HCT116 (cell line): ENCODE results near the gene CARD14. TPM values are rescaled to one million over a fixed set of nuclear protein-coding genes. Genes with fewer than 3 reads are reported as not detected.

Experiments used
- ATAC-seq: fragments of 200-7000 bp; cut with Tn5 transposase; 2 replicates; pipeline ENCODE4 v1.9.1; 2020; ENCODE audit warnings: mild to moderate bottlenecking, moderate library complexity
- BruUV-seq: library from RNA; stranded (reverse); fragments of 400-500 nt; replicated peaks from 2 replicates; lab custom pipeline; 2021; lab: Mats Ljungman, UMichigan
- CTCF ChIA-PET: fragments of 300-600 bp; sonication (Branson Sonifier 250); formaldehyde crosslinking; loops from one replicate; lab custom pipeline; 2021; ENCODE audit warnings: antibody characterized with exemption; lab: Charles Lee
- POLR2A ChIA-PET: fragments of 300-600, 350-600 bp; sonication (Branson Sonifier 250); formaldehyde crosslinking; loops from one replicate; lab custom pipeline; 2021; ENCODE audit warnings: antibody characterized with exemption; lab: Charles Lee
- RAD21 ChIA-PET, 2 experiments: fragments of 300-600 bp; sonication (Branson Sonifier 250); formaldehyde crosslinking; loops; one replicate each; lab custom pipeline; 2023; ENCODE audit warnings: low total read pairs in 2 of 2; ENCODE audit not compliant: uncharacterized antibody in 2 of 2, unreplicated experiment in 2 of 2, low non-redundant PET in 1 of 2; lab: Charles Lee
- DNase-seq: peaks from one replicate; pipeline ENCODE4 v3.0.0-alpha.2; 2010; ENCODE audit warnings: low read depth, low spot score
- H2AFZ ChIP-seq: fragments of 200-600 bp; shearing (Covaris generic), sonication (generic); 2 replicates; pipeline ENCODE4 v1.6.1; 2017; ENCODE audit warnings: low read depth, mixed run types, mixed read lengths, antibody characterized with exemption, low read length; ENCODE audit not compliant: poor library complexity, severe bottlenecking
- H3K27ac ChIP-seq: 2 replicates; pipeline ENCODE4 v1.5.1; 2012; ENCODE audit warnings: low read depth, low read length
- H3K27me3 ChIP-seq: fragments of 200-600 bp; sonication (generic); 2 replicates; pipeline ENCODE4 v1.6.1; 2016; ENCODE audit warnings: mixed run types, low read length, mixed read lengths; ENCODE audit not compliant: insufficient read depth
- H3K36me3 ChIP-seq, 2 experiments: fragments of 200-500 bp in 1 of 2; fragments of 200-600 bp in 1 of 2; sonication (Bioruptor generic) in 1 of 2; sonication (generic) in 1 of 2; 2 replicates each; pipeline versions ENCODE4 v1.5.1 to v1.6.1; 2014 to 2016; ENCODE audit warnings: low read length in 2 of 2, inconsistent platforms in 1 of 2, mixed read lengths in 1 of 2, mixed run types in 1 of 2; ENCODE audit not compliant: insufficient read depth in 2 of 2, control insufficient read depth in 1 of 2
- H3K4me1 ChIP-seq, 2 experiments: fragments of 200-600 bp in 1 of 2; sonication (generic) in 1 of 2; 2 replicates each; pipeline versions ENCODE4 v1.5.1 to v1.6.1; 2012 to 2017; ENCODE audit warnings: low read length in 2 of 2, inconsistent platforms in 1 of 2, mild to moderate bottlenecking in 1 of 2, mixed read lengths in 1 of 2, mixed run types in 1 of 2, moderate library complexity in 1 of 2; ENCODE audit not compliant: insufficient read depth in 2 of 2, control insufficient read depth in 1 of 2
- H3K4me2 ChIP-seq: fragments of 200-600 bp; sonication (generic); 2 replicates; pipeline ENCODE4 v1.6.1; 2017; ENCODE audit warnings: mixed run types, low read length, mixed read lengths
- H3K4me3 ChIP-seq, 2 experiments: fragments of 200-600 bp in 1 of 2; sonication (generic) in 1 of 2; replicated peaks in 1 of 2; 2 replicates each; pipeline ENCODE4 v1.5.1; 2011 to 2016; ENCODE audit warnings: low read length in 2 of 2, control low read depth in 1 of 2, low read depth in 1 of 2, mild to moderate bottlenecking in 1 of 2, mixed read lengths in 1 of 2, mixed run types in 1 of 2
- H3K79me2 ChIP-seq: fragments of 200-600 bp; sonication (generic); 2 replicates; pipeline ENCODE4 v1.6.1; 2017; ENCODE audit warnings: mild to moderate bottlenecking, mixed run types, low read length, moderate library complexity, mixed read lengths; ENCODE audit not compliant: insufficient read depth
- H3K9ac ChIP-seq: fragments of 200-600 bp; sonication (generic); 2 replicates; pipeline ENCODE4 v1.6.1; 2016; ENCODE audit warnings: low read length, mixed read lengths
- H3K9me2 ChIP-seq: fragments of 200-600 bp; sonication (generic), shearing (Covaris generic); 2 replicates; pipeline ENCODE4 v1.6.1; 2017; ENCODE audit warnings: mixed run types, mild to moderate bottlenecking, moderate library complexity; ENCODE audit not compliant: insufficient read depth
- H3K9me3 ChIP-seq, 2 experiments: fragments of 200-500 bp in 1 of 2; fragments of 200-600 bp in 1 of 2; sonication (Bioruptor generic) in 1 of 2; sonication (generic) in 1 of 2; 2 replicates each; pipeline ENCODE4 v1.6.1; 2014 to 2017; ENCODE audit warnings: low read length in 2 of 2, mixed read lengths in 2 of 2, inconsistent platforms in 1 of 2, low read depth in 1 of 2, mild to moderate bottlenecking in 1 of 2, mixed run types in 1 of 2, moderate library complexity in 1 of 2; ENCODE audit not compliant: control insufficient read depth in 1 of 2, insufficient read depth in 1 of 2
- H4K20me1 ChIP-seq: fragments of 200-600 bp; sonication (generic), shearing (Covaris generic); 2 replicates; pipeline ENCODE4 v1.6.1; 2017; ENCODE audit warnings: mixed run types, mild to moderate bottlenecking, moderate library complexity; ENCODE audit not compliant: insufficient read depth
- ATF3 ChIP-seq: IDR thresholded peaks from 2 replicates; pipeline ENCODE4 v1.6.1; 2012
- CBX3 ChIP-seq: IDR thresholded peaks from 2 replicates; pipeline ENCODE4 v1.6.1; 2012; ENCODE audit warnings: low read depth
- CTCF ChIP-seq, 3 experiments: fragments of 200-600 bp in 1 of 3; sonication (generic) in 1 of 3; IDR thresholded peaks in 2 of 3; conservative IDR thresholded peaks in 1 of 3; 2 replicates each; pipeline ENCODE4 v1.5.1; 2012 to 2017; ENCODE audit warnings: low read depth in 2 of 3, low read length in 2 of 3, antibody characterized with exemption in 1 of 3, borderline replicate concordance in 1 of 3, control low read depth in 1 of 3, mild to moderate bottlenecking in 1 of 3, mixed read lengths in 1 of 3, mixed run types in 1 of 3, moderate library complexity in 1 of 3; ENCODE audit not compliant: insufficient read depth in 1 of 3
- EGR1 ChIP-seq: IDR thresholded peaks from 2 replicates; pipeline ENCODE4 v1.6.1; 2012; ENCODE audit warnings: low read depth
- ELF1 ChIP-seq: IDR thresholded peaks from 2 replicates; pipeline ENCODE4 v1.6.1; 2012; ENCODE audit warnings: low read depth, borderline replicate concordance
- EZH2phosphoT487 ChIP-seq: fragments of 200-600 bp; IDR thresholded peaks from 2 replicates; pipeline ENCODE4 v1.6.1; 2018; ENCODE audit warnings: antibody characterized with exemption, borderline replicate concordance
- JUND ChIP-seq: IDR thresholded peaks from 2 replicates; pipeline ENCODE4 v1.6.1; 2012
- MAX ChIP-seq: IDR thresholded peaks from 2 replicates; pipeline ENCODE4 v1.6.1; 2012
- POLR2A ChIP-seq: IDR thresholded peaks from 2 replicates; pipeline ENCODE4 v1.7.0; 2011; ENCODE audit warnings: borderline replicate concordance; ENCODE audit not compliant: insufficient read depth, insufficient read length; ENCODE audit errors: extremely low read depth
- POLR2AphosphoS5 ChIP-seq: IDR thresholded peaks from 2 replicates; pipeline ENCODE4 v1.6.1; 2011; ENCODE audit warnings: mild to moderate bottlenecking, low read depth, low read length, moderate library complexity
- RAD21 ChIP-seq: IDR thresholded peaks from 2 replicates; pipeline ENCODE4 v1.6.1; 2012; ENCODE audit warnings: low read depth, mild to moderate bottlenecking
- SIN3A ChIP-seq: IDR thresholded peaks from 2 replicates; pipeline ENCODE4 v1.6.1; 2012; ENCODE audit warnings: low read depth
- SP1 ChIP-seq: IDR thresholded peaks from 2 replicates; pipeline ENCODE4 v1.6.1; 2012; ENCODE audit warnings: low read depth
- TCF7L2 ChIP-seq: IDR thresholded peaks from 2 replicates; pipeline ENCODE4 v1.7.0; 2011; ENCODE audit warnings: borderline replicate concordance, inconsistent platforms; ENCODE audit not compliant: insufficient read depth, insufficient read length; ENCODE audit errors: extremely low read depth
- YY1 ChIP-seq: IDR thresholded peaks from 2 replicates; pipeline ENCODE4 v1.6.1; 2011; ENCODE audit warnings: low read length, low read depth, moderate library complexity, mild to moderate bottlenecking; ENCODE audit not compliant: insufficient replicate concordance; ENCODE audit errors: extremely low read depth
- ZBTB33 ChIP-seq: IDR thresholded peaks from 2 replicates; pipeline ENCODE4 v1.6.1; 2011; ENCODE audit warnings: mild to moderate bottlenecking, low read length, moderate library complexity; ENCODE audit not compliant: insufficient replicate concordance; ENCODE audit errors: extremely low read depth
- ZFX ChIP-seq: fragments of 450-650 bp; IDR thresholded peaks from 2 replicates; pipeline ENCODE4 v1.6.1; 2017
- intact Hi-C: fragments of 100-400 bp; cut with micrococcal nuclease; formaldehyde crosslinking; loops from 2 replicates; pipeline ENCODE4 v1.10.0; 2022
- total RNA-seq: library from RNA; stranded (reverse); gene quantifications from one replicate; pipeline ENCODE4 v1.2.1, GENCODE V29; 2021; ENCODE audit not compliant: unreplicated experiment

The CARD14 gene
- total RNA-seq, 1 experiment from 2014 or later: 0.25 TPM

- no peaks in the 10 kb centered on the region for H3K27me3 ChIP-seq
- H3K79me2 ChIP-seq: peaks cover 17% of the 10 kb centered on the region
- no TSS peak for BruUV-seq
- ATAC-seq (peak; percentile 90), DNase-seq (peak; percentile 13)
- peak within 1 kb of the TSS; percentile 98 for H3K4me2 ChIP-seq
- POLR2A ChIA-PET: interaction anchor here (0.6 to 1.0 kb wide), 3 partner anchors 17 to 70 kb away, joined by 3 read pairs; no protein-coding TSS in a partner anchor
- H3K9ac ChIP-seq: peak within 1 kb of the TSS; percentile 93
- RAD21 ChIA-PET: no interaction called here
- TF ChIP-seq EZH2phosphoT487 (no peak), POLR2AphosphoS5 (peak; percentile 90), ZFX (peak; percentile 53; the same call in 1 of the 2 replicates), YY1 (peak; percentile 54), SIN3A (peak; percentile 42; the same call in 1 of the 2 replicates), POLR2A (peak; percentile 39), EGR1 (no peak), MAX (peak; percentile 74), ATF3 (no peak), CTCF (IDR thresholded peaks at IDR 0.05 in 2 of 3, conservative IDR thresholded peaks at IDR 0.05 in 1 of 3; ENCODE audit: borderline replicate concordance in 1 of 3, insufficient read depth in 1 of 3, low read depth in 2 of 3, low read length in 2 of 3) (0 out of 6 replicates have a peak, but pooled peaks of 1 of the 3 experiments have one; percentile 9), TCF7L2 (peak; percentile 8), SP1 (no peak), ZBTB33 (no peak), ELF1 (no peak), JUND (no peak), CBX3 (no peak), RAD21 (no peak)
- H2AFZ ChIP-seq: no peak within 1 kb of the TSS
- H4K20me1 ChIP-seq: no peaks in the 10 kb centered on the region
- peaks cover 0 to 16% of the 10 kb centered on the region in 2 experiments; a peak in 1 of 4 replicates for H3K36me3 ChIP-seq
- H3K9me2 ChIP-seq: no peaks in the 10 kb centered on the region
- CTCF ChIA-PET: interaction anchor here (1.1 kb wide), 1 partner anchor 119 kb away, joined by 3 read pairs; the partner anchor contains the start of gene GAA
- peak within 1 kb of the TSS; percentile 88 to 97 for H3K4me3 ChIP-seq
- H3K4me1 ChIP-seq: peaks cover 8 to 15% of the 10 kb centered on the region in 2 experiments; a peak in 3 of 4 replicates
- H3K27ac ChIP-seq: peak within 1 kb of the TSS; percentile 75
- no peaks in the 10 kb centered on the region for H3K9me3 ChIP-seq
- intact Hi-C loops: no loop called here
These were observed 50.4 kb downstream of the CARD14 start, which contains the start of the genes SGSH and SLC26A11 for GRCh38 chr17:80220054-80220735. Gene SGSH, minus strand, starts transcription at chr17:80220333. Its CDS starts 20 bp downstream, at chr17:80220313. Gene SLC26A11, plus strand, starts transcription at chr17:80220427. Its CDS starts 1,134 bp downstream, at chr17:80221561.
